H1 (cell line): ENCODE results near the gene FFAR2. TPM values are rescaled to one million over a fixed set of nuclear protein-coding genes. Genes with fewer than 3 reads are reported as not detected.

Experiments
- CTCF ChIA-PET: fragments of 300-600 bp; sonication (Branson Sonifier 250); formaldehyde crosslinking; loops from one replicate; lab custom pipeline; 2021; ENCODE audit not compliant: partially characterized antibody; lab: Charles Lee
- POLR2A ChIA-PET: fragments of 300-600 bp; sonication (Branson Sonifier 250); formaldehyde crosslinking; loops from one replicate; lab custom pipeline; 2021; ENCODE audit warnings: inconsistent platforms; ENCODE audit not compliant: partially characterized antibody; lab: Charles Lee
- DNase-seq, 2 experiments: peaks; one replicate each; pipeline versions ENCODE4 v3.0.0 to v3.0.0-alpha.2; 2010 to 2022; ENCODE audit warnings: low spot score in 2 of 2, low read depth in 1 of 2, mixed read lengths in 1 of 2
- FAIRE-seq: peaks from 2 replicates; lab custom pipeline; 2011; peaks lifted over from hg19 to GRCh38; lab: Jason Lieb, UNC
- H2AFZ ChIP-seq: 2 replicates; pipeline ENCODE4 v1.8.1; 2012; ENCODE audit warnings: low read length, inconsistent platforms
- H2AK5ac ChIP-seq: 2 replicates; pipeline ENCODE4 v1.6.1; 2013; ENCODE audit warnings: low read depth, low read length
- H2BK120ac ChIP-seq: replicated peaks from 2 replicates; pipeline ENCODE3; 2013; ENCODE audit warnings: low read depth, low read length, inconsistent platforms
- H2BK12ac ChIP-seq: 2 replicates; pipeline ENCODE4 v1.6.1; 2013; ENCODE audit warnings: low read depth, low read length
- H2BK15ac ChIP-seq: 2 replicates; pipeline ENCODE4 v1.6.1; 2013; ENCODE audit warnings: low read length
- H2BK20ac ChIP-seq: 2 replicates; pipeline ENCODE4 v1.6.1; 2013; ENCODE audit warnings: low read length
- H2BK5ac ChIP-seq: 2 replicates; pipeline ENCODE4 v1.6.1; 2013; ENCODE audit warnings: low read depth, low read length
- H3K14ac ChIP-seq: 2 replicates; pipeline ENCODE4 v1.6.1; 2013; ENCODE audit warnings: inconsistent platforms; ENCODE audit not compliant: insufficient read length
- H3K18ac ChIP-seq: 2 replicates; pipeline ENCODE4 v1.6.1; 2013; ENCODE audit warnings: low read length; ENCODE audit errors: extremely low read depth
- H3K23ac ChIP-seq: 2 replicates; pipeline ENCODE4 v1.6.1; 2013; ENCODE audit warnings: inconsistent platforms; ENCODE audit not compliant: insufficient read length
- H3K23me2 ChIP-seq: 2 replicates; pipeline ENCODE4 v1.6.1; 2013; ENCODE audit warnings: low read depth, low read length
- H3K27ac ChIP-seq: 2 replicates; pipeline ENCODE4 v1.6.1; 2011; ENCODE audit warnings: low read depth, low read length, inconsistent platforms
- H3K27me3 ChIP-seq, 4 experiments: replicated peaks in 1 of 4; 1 replicate in 1 of 4; 2 replicates in 3 of 4; pipeline versions ENCODE4 v1.6.1 to v1.8.1; 2011 to 2013; ENCODE audit warnings: low read length in 3 of 4, mild to moderate bottlenecking in 3 of 4, inconsistent platforms in 2 of 4, mixed read lengths in 2 of 4, moderate library complexity in 1 of 4; ENCODE audit not compliant: control insufficient read depth in 3 of 4, insufficient read depth in 3 of 4; ENCODE audit errors: extremely low read depth in 1 of 4
- H3K36me3 ChIP-seq, 4 experiments: 2 replicates each; pipeline versions ENCODE4 v1.6.1 to v1.8.1; 2011 to 2013; ENCODE audit warnings: mild to moderate bottlenecking in 4 of 4, low read length in 3 of 4, moderate library complexity in 2 of 4, control low read depth in 1 of 4, inconsistent platforms in 1 of 4; ENCODE audit not compliant: insufficient read depth in 4 of 4, control insufficient read depth in 2 of 4
- H3K4ac ChIP-seq: replicated peaks from 2 replicates; pipeline ENCODE3; 2013; ENCODE audit warnings: low read length, low read depth, mixed read lengths, inconsistent platforms; ENCODE audit not compliant: insufficient read length
- H3K4me1 ChIP-seq, 4 experiments: replicated peaks in 1 of 4; 1 replicate in 1 of 4; 2 replicates in 3 of 4; pipeline versions ENCODE4 v1.6.1 to v1.8.1; 2011 to 2013; ENCODE audit warnings: low read length in 3 of 4, inconsistent platforms in 2 of 4, mixed read lengths in 1 of 4; ENCODE audit not compliant: insufficient read depth in 4 of 4, control insufficient read depth in 3 of 4
- H3K4me2 ChIP-seq, 2 experiments: 2 replicates each; pipeline versions ENCODE4 v1.6.1 to v1.8.1; 2011 to 2013; ENCODE audit warnings: low read depth in 2 of 2, low read length in 2 of 2, control low read depth in 1 of 2, inconsistent platforms in 1 of 2, mild to moderate bottlenecking in 1 of 2; ENCODE audit not compliant: insufficient read depth in 1 of 2
- H3K4me3 ChIP-seq, 4 experiments: fragments of 200-600, 300-600 bp in 1 of 4; sonication (generic), shearing (Covaris generic), sonication (Bioruptor Twin) in 1 of 4; 2 replicates each; pipeline versions ENCODE4 v1.5.1 to v1.8.1; 2011 to 2016; ENCODE audit warnings: low read length in 4 of 4, low read depth in 3 of 4, control low read depth in 2 of 4, inconsistent platforms in 2 of 4, mild to moderate bottlenecking in 2 of 4, mixed read lengths in 1 of 4, moderate library complexity in 1 of 4; ENCODE audit not compliant: insufficient read depth in 2 of 4; ENCODE audit errors: extremely low read depth in 1 of 4
- H3K56ac ChIP-seq: replicated peaks from 2 replicates; pipeline ENCODE3; 2013; ENCODE audit warnings: low read depth, mild to moderate bottlenecking, mixed read lengths, low read length, inconsistent platforms; ENCODE audit not compliant: insufficient read length
- H3K79me1 ChIP-seq: 2 replicates; pipeline ENCODE4 v1.6.1; 2013; ENCODE audit warnings: low read depth, low read length, control low read depth
- H3K79me2 ChIP-seq, 2 experiments: 2 replicates each; pipeline versions ENCODE4 v1.6.1 to v1.8.1; 2012 to 2013; ENCODE audit warnings: low read length in 2 of 2, mild to moderate bottlenecking in 2 of 2, inconsistent platforms in 1 of 2; ENCODE audit not compliant: insufficient read depth in 2 of 2, control insufficient read depth in 1 of 2
- H3K9ac ChIP-seq, 4 experiments: replicated peaks in 1 of 4; 1 replicate in 1 of 4; 2 replicates in 3 of 4; pipeline versions ENCODE4 v1.6.1 to v1.8.1; 2011 to 2013; ENCODE audit warnings: low read depth in 3 of 4, low read length in 3 of 4, control low read depth in 2 of 4, mild to moderate bottlenecking in 2 of 4, moderate library complexity in 2 of 4, inconsistent platforms in 1 of 4; ENCODE audit errors: extremely low read depth in 1 of 4
- H3K9me3 ChIP-seq, 2 experiments: 2 replicates each; pipeline versions ENCODE4 v1.6.1 to v1.8.1; 2012 to 2013; ENCODE audit warnings: mild to moderate bottlenecking in 2 of 2, moderate library complexity in 2 of 2, control low read depth in 1 of 2, inconsistent platforms in 1 of 2, low read depth in 1 of 2, low read length in 1 of 2, mixed read lengths in 1 of 2; ENCODE audit not compliant: insufficient read depth in 2 of 2
- H4K20me1 ChIP-seq, 2 experiments: replicated peaks in 1 of 2; 2 replicates each; pipeline versions ENCODE3 to v1.8.1; 2011 to 2013; ENCODE audit warnings: inconsistent platforms in 2 of 2, low read length in 2 of 2, mild to moderate bottlenecking in 1 of 2; ENCODE audit not compliant: insufficient read depth in 2 of 2, control insufficient read depth in 1 of 2
- H4K5ac ChIP-seq: 2 replicates; pipeline ENCODE4 v1.6.1; 2013; ENCODE audit warnings: low read length, low read depth, mixed read lengths, inconsistent platforms; ENCODE audit not compliant: insufficient read length
- H4K8ac ChIP-seq: 2 replicates; pipeline ENCODE4 v1.8.0; 2013; ENCODE audit warnings: mild to moderate bottlenecking, moderate library complexity, low read length, inconsistent platforms; ENCODE audit not compliant: insufficient read depth; ENCODE audit errors: extremely low read depth
- H4K91ac ChIP-seq: replicated peaks from 2 replicates; pipeline ENCODE3; 2013; ENCODE audit warnings: low read length, mixed read lengths, inconsistent platforms; ENCODE audit not compliant: insufficient read length
- BCL11A ChIP-seq, 2 experiments: IDR thresholded peaks; one replicate each; pipeline ENCODE4 v1.6.1; 2011; ENCODE audit warnings: low read depth in 2 of 2, low read length in 2 of 2, mild to moderate bottlenecking in 2 of 2
- CHD2 ChIP-seq: IDR thresholded peaks from 2 replicates; pipeline ENCODE4 v1.6.1; 2012; ENCODE audit warnings: low read length, improper control_type of control experiment
- CREB1 ChIP-seq: IDR thresholded peaks from 2 replicates; pipeline ENCODE4 v1.6.1; 2012; ENCODE audit warnings: inconsistent platforms
- RNF2 ChIP-seq: fragments of 200-900, 300-1000 bp; sonication (generic); IDR thresholded peaks from 2 replicates; pipeline ENCODE4 v1.7.1; 2016; ENCODE audit warnings: borderline replicate concordance, low read depth, mild to moderate bottlenecking, antibody characterized with exemption, low read length; ENCODE audit not compliant: poor library complexity, severe bottlenecking; ENCODE audit errors: missing control alignments
- SIN3A ChIP-seq, 2 experiments: IDR thresholded peaks in 1 of 2; conservative IDR thresholded peaks in 1 of 2; 2 replicates each; pipeline ENCODE4 v1.6.1; 2011 to 2012; ENCODE audit warnings: low read length in 2 of 2, improper control_type of control experiment in 1 of 2, low read depth in 1 of 2, mild to moderate bottlenecking in 1 of 2
- SP1 ChIP-seq: IDR thresholded peaks from 2 replicates; pipeline ENCODE4 v1.6.1; 2011; ENCODE audit warnings: low read depth, low read length
- WGBS, 2 experiments: shearing (Covaris generic) in 1 of 2; methylation state at CpG; one replicate each; pipeline versions ENCODE4 v1.1.6 to v1.1.7; 2013 to 2015; ENCODE audit warnings: low lambda C conversion rate in 2 of 2, mixed read lengths in 2 of 2, inconsistent platforms in 1 of 2, low coverage in 1 of 2, missing lambda C conversion rate in 1 of 2; ENCODE audit not compliant: insufficient replicate concordance in 2 of 2, insufficient coverage in 1 of 2, insufficient read length in 1 of 2; ENCODE audit errors: extremely low coverage in 1 of 2, missing lambda C conversion rate in 1 of 2; 5-methylcytosine and 5-hydroxymethylcytosine counted together
- polyA plus RNA-seq, 7 experiments: library from polyadenylated mRNA; depleted of rRNA in 3 of 7; stranded (reverse) in 5 of 7; unstranded in 2 of 7; fragments of >200 nt in 5 of 7; fragments of 200-250 nt in 2 of 7; gene quantifications; 1 replicate in 5 of 7; 2 replicates in 1 of 7; 4 replicates in 1 of 7; pipeline versions ENCODE4 v1.2.1 to v1.2.3, GENCODE V29; 2011 to 2013; ENCODE audit warnings: missing spikeins in 2 of 7, mixed read lengths in 2 of 7
- total RNA-seq: library from RNA; stranded (reverse); fragmentation: NEBNext Ultra II Directional; extraction: Animal tissue kit (Norgen Biotek cat#: 25700); gene quantifications from 2 replicates; pipeline ENCODE4 v1.2.1, GENCODE V29; 2021
- TF ChIP-seq, protein P1 (sequence below): IDR thresholded peaks from 2 replicates; pipeline ENCODE4 v1.6.1; 2012; ENCODE audit warnings: inconsistent platforms

Gene FFAR2
- total and polyA plus RNA-seq, 2 of the 8 experiments (the other 6 are each of a cell fraction or from before 2014, with no cell fraction given) = not detected

DNA sequence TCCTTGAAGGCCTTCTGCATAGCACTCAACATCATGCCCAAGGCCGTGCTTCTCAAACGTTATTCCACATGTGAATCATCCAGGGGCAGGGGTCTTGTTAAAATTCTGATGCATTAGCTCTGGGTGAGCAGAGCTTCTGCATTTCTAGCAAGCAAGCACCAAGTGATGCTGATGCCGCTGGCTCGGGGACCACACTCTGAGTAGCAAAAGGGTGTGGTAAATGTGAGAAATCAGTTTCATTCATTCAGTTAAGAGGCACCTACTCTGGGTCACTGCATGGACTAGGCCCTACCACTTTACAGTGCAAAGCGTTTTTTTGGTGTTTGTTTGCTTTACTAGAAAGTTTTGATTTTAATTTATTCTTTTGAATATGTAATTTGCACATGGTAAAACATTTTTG lies 35.0 kb downstream of the FFAR2 start:
- no peak overlapping the region for H2BK5ac ChIP-seq
- H4K5ac ChIP-seq = no peak overlapping the region
- FAIRE-seq (no peak), DNase-seq (no peak)
- H3K27me3 ChIP-seq = no peaks in the 10 kb centered on the region; a peak in 1 of 7 replicates
- H3K56ac ChIP-seq = no peak overlapping the region
- no peak overlapping the region for H3K14ac ChIP-seq
- H3K4me1 ChIP-seq = no peaks in the 10 kb centered on the region
- no peaks in the 10 kb centered on the region for H3K79me1 ChIP-seq
- no peak overlapping the region for H3K27ac ChIP-seq
- no peak overlapping the region for H3K23ac ChIP-seq
- no peaks in the 10 kb centered on the region for H3K79me2 ChIP-seq
- H3K9me3 ChIP-seq = no peaks in the 10 kb centered on the region
- no peak overlapping the region for H2AK5ac ChIP-seq
- no peak overlapping the region for H3K9ac ChIP-seq
- H3K18ac ChIP-seq = no peak overlapping the region
- no peaks in the 10 kb centered on the region for H3K36me3 ChIP-seq
- H3K4ac ChIP-seq = no peak overlapping the region
- no peak overlapping the region for H2BK12ac ChIP-seq
- no peak overlapping the region for H2BK20ac ChIP-seq
- CTCF ChIA-PET = interaction anchor here (0.6 to 0.7 kb wide), 2 partner anchors 12 to 17 kb away, joined by 3 to 4 read pairs; no protein-coding TSS in a partner anchor
- H4K91ac ChIP-seq = no peak overlapping the region
- H2BK120ac ChIP-seq = no peak overlapping the region
- no peak overlapping the region for H2BK15ac ChIP-seq
- H3K4me3 ChIP-seq = no peak overlapping the region
- no peaks in the 10 kb centered on the region for H4K20me1 ChIP-seq
- no peak overlapping the region for H4K8ac ChIP-seq
- H3K23me2 ChIP-seq = no peaks in the 10 kb centered on the region; the same call in 1 of the 2 replicates
- no peak overlapping the region for H3K4me2 ChIP-seq
- 84% methylated on average over 5 of the region's 5 CpGs; no CpG with 5 or more reads in 1 of the 2 experiments for WGBS, 2 experiments
- POLR2A ChIA-PET = no interaction called here
- H2AFZ ChIP-seq = no peak overlapping the region
- TF ChIP-seq RNF2 (no peak), SP1 (no peak), CREB1 (no peak), CHD2 (no peak), SIN3A (conservative IDR thresholded peaks at IDR 0.05 in 1 of 2, IDR thresholded peaks at IDR 0.05 in 1 of 2; ENCODE audit: low read depth in 1 of 2, low read length in 2 of 2) (no peak), BCL11A (IDR thresholded peaks at IDR 0.05; ENCODE audit: low read depth in 2 of 2, low read length in 2 of 2) (no peak)
- TF ChIP-seq, protein P1, sequence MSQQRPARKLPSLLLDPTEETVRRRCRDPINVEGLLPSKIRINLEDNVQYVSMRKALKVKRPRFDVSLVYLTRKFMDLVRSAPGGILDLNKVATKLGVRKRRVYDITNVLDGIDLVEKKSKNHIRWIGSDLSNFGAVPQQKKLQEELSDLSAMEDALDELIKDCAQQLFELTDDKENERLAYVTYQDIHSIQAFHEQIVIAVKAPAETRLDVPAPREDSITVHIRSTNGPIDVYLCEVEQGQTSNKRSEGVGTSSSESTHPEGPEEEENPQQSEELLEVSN = no peak
